ENCODE results near the gene MEGF11. TPM values are rescaled to one million over a fixed set of nuclear protein-coding genes. Genes with fewer than 3 reads are reported as not detected.

MEGF11 gene
- polyA plus RNA-seq, 3 donors: not detected

DNA sequence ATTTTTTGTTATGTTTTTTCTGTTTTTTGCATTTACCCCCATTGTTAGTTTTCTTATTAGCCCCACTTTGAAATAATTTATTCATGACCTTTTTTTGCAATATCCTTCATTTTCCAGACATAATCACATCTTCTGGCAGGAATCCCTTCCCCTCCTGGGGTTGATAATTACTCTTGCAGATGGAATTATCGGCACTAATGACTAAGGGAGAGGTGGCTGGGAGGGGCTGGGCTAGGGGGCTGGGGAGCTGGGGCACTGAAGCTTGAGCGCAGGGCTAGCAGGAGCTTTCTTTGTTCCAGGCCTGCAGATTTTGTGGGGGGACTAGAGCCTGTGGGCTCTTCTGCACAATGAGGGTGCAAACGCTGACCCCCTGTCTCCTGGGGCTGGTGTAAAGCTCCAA, 306.5 kb downstream of the MEGF11 start:
- H3K79me2 ChIP-seq (ENCODE audit: insufficient read depth, low read length): no peaks in the 10 kb centered on the region
- 100% methylated on average over 1 of the region's 3 CpGs for WGBS (ENCODE audit: insufficient coverage)
- H3K9me3 Mint-ChIP-seq: no peaks in the 10 kb centered on the region
- H3K4me1 Mint-ChIP-seq: no peaks in the 10 kb centered on the region
- intact Hi-C loops (cut with micrococcal nuclease): no loop called here
- no peak overlapping the region for H3K9ac ChIP-seq (ENCODE audit: insufficient read depth, low read length, poor library complexity, severe bottlenecking)
- H3K4me1 ChIP-seq (ENCODE audit: control insufficient read depth in 1 of 2, insufficient read depth in 2 of 2, low read length in 2 of 2): no peaks in the 10 kb centered on the region
- no peaks in the 10 kb centered on the region for H3K27me3 ChIP-seq (ENCODE audit: control insufficient read depth in 2 of 2, insufficient read depth in 2 of 2, low read length in 2 of 2)
- no peak overlapping the region for H2AFZ ChIP-seq (ENCODE audit: insufficient read depth, low read depth, low read length, poor library complexity, severe bottlenecking)
- peaks cover 2 to 13% (median 6%) of the 10 kb centered on the region in 3 donors for H3K27me3 Mint-ChIP-seq (ENCODE audit: low read depth in 3 of 3)
- H4K20me1 ChIP-seq (ENCODE audit: insufficient read depth, low read length): no peaks in the 10 kb centered on the region
- H3K27ac Mint-ChIP-seq: no peak overlapping the region
- no peak overlapping the region for H3K4me2 ChIP-seq (replicated peaks; ENCODE audit: extremely low read depth, low read length, poor library complexity, severe bottlenecking)
- no peak for DNase-seq
- no peak overlapping the region for H3K4me3 Mint-ChIP-seq
- H3K36me3 ChIP-seq (replicated peaks in 1 of 2; ENCODE audit: control insufficient read depth in 1 of 2, insufficient read depth in 2 of 2, low read length in 2 of 2): no peaks in the 10 kb centered on the region
- TF ChIP-seq, protein P1, sequence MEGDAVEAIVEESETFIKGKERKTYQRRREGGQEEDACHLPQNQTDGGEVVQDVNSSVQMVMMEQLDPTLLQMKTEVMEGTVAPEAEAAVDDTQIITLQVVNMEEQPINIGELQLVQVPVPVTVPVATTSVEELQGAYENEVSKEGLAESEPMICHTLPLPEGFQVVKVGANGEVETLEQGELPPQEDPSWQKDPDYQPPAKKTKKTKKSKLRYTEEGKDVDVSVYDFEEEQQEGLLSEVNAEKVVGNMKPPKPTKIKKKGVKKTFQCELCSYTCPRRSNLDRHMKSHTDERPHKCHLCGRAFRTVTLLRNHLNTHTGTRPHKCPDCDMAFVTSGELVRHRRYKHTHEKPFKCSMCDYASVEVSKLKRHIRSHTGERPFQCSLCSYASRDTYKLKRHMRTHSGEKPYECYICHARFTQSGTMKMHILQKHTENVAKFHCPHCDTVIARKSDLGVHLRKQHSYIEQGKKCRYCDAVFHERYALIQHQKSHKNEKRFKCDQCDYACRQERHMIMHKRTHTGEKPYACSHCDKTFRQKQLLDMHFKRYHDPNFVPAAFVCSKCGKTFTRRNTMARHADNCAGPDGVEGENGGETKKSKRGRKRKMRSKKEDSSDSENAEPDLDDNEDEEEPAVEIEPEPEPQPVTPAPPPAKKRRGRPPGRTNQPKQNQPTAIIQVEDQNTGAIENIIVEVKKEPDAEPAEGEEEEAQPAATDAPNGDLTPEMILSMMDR (IDR thresholded peaks at IDR 0.05): no peak
- H3K4me3 ChIP-seq (replicated peaks in 1 of 3; ENCODE audit: low read depth in 2 of 3, low read length in 3 of 3): no peak overlapping the region
- H3K9me3 ChIP-seq (replicated peaks in 1 of 2; ENCODE audit: control insufficient read depth in 1 of 2, insufficient read depth in 1 of 2, low read length in 2 of 2): no peaks in the 10 kb centered on the region
- H3K27ac ChIP-seq (ENCODE audit: low read depth in 1 of 2, low read length in 2 of 2): no peak overlapping the region
- H3K36me3 Mint-ChIP-seq: no peaks in the 10 kb centered on the region

DNA sequence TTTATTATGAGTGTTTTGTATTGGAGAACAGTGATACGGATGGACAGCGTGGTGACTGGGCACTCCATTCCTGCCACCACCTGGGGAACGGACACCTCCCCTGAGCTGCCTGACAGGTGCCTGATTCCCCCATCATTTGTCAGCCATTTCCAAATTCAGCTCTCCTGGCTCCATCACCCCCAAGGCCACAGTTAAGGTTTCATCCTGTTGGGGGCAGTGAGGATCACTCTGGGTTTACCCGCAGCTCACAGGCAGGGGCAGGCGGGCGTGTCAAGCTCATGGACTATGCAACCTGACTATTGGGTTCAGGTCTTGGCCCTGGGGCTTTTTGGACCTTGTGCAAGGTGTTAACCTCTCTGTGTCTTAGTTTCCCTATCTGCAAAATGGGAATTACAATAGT, 307.9 kb downstream of the MEGF11 start:
- Mint-ChIP-seq H3K4me1 (no peaks in the 10 kb centered on the region), H3K9me3 (no peaks in the 10 kb centered on the region), H3K36me3 (no peaks in the 10 kb centered on the region), H3K4me3 (no peak overlapping the region), H3K27me3 (ENCODE audit: low read depth in 3 of 3) (peaks cover 4 to 11% (median 10%) of the 10 kb centered on the region in 3 donors), H3K27ac (no peak overlapping the region)
- H3K36me3 ChIP-seq (replicated peaks in 1 of 2; ENCODE audit: control insufficient read depth in 1 of 2, insufficient read depth in 2 of 2, low read length in 2 of 2): no peaks in the 10 kb centered on the region
- H3K27ac ChIP-seq (ENCODE audit: low read depth in 1 of 2, low read length in 2 of 2): no peak overlapping the region
- no peak overlapping the region for H3K4me2 ChIP-seq (replicated peaks; ENCODE audit: extremely low read depth, low read length, poor library complexity, severe bottlenecking)
- H4K20me1 ChIP-seq (ENCODE audit: insufficient read depth, low read length): no peaks in the 10 kb centered on the region
- H3K9me3 ChIP-seq (replicated peaks in 1 of 2; ENCODE audit: control insufficient read depth in 1 of 2, insufficient read depth in 1 of 2, low read length in 2 of 2): no peaks in the 10 kb centered on the region
- H2AFZ ChIP-seq (ENCODE audit: insufficient read depth, low read depth, low read length, poor library complexity, severe bottlenecking): no peak overlapping the region
- no peaks in the 10 kb centered on the region for H3K27me3 ChIP-seq (ENCODE audit: control insufficient read depth in 2 of 2, insufficient read depth in 2 of 2, low read length in 2 of 2)
- H3K4me3 ChIP-seq (replicated peaks in 1 of 3; ENCODE audit: low read depth in 2 of 3, low read length in 3 of 3): no peak overlapping the region
- H3K4me1 ChIP-seq (ENCODE audit: control insufficient read depth in 1 of 2, insufficient read depth in 2 of 2, low read length in 2 of 2): no peaks in the 10 kb centered on the region
- WGBS (ENCODE audit: insufficient coverage): 92% methylated on average over 3 of the region's 6 CpGs
- DNase-seq: no peak
- intact Hi-C loops (cut with micrococcal nuclease): no loop called here
- no peaks in the 10 kb centered on the region for H3K79me2 ChIP-seq (ENCODE audit: insufficient read depth, low read length)
- no peak overlapping the region for H3K9ac ChIP-seq (ENCODE audit: insufficient read depth, low read length, poor library complexity, severe bottlenecking)
- TF ChIP-seq, protein P1 (IDR thresholded peaks at IDR 0.05): no peak
